HEK293 (cell line): ENCODE data around the gene IFT52.

Experiments
- CTCF ChIA-PET: fragments of 350-600 bp; formaldehyde crosslinking; extraction: SDS; loops from one replicate; lab custom pipeline; 2021; ENCODE audit warnings: antibody characterized with exemption; lab: Yijun Ruan, JAX
- POLR2A ChIA-PET: fragments of 300-600 bp; formaldehyde crosslinking; extraction: SDS; loops from one replicate; lab custom pipeline; 2020; ENCODE audit warnings: antibody characterized with exemption, inconsistent platforms; lab: Yijun Ruan, JAX
- H3K27ac ChIP-seq: fragments of 200-500 bp; sonication (Bioruptor generic); 2 replicates; pipeline ENCODE4 v1.5.1; 2014; ENCODE audit warnings: low read depth, low read length, control low read depth, inconsistent platforms; ENCODE audit errors: extremely low read depth
- H3K36me3 ChIP-seq, 2 experiments: fragments of 200-500 bp in 1 of 2; sonication (Bioruptor generic) in 1 of 2; 1 replicate in 1 of 2; 2 replicates in 1 of 2; pipeline ENCODE4 v1.5.1; 2014 to 2017; ENCODE audit warnings: inconsistent platforms in 2 of 2, low read length in 2 of 2; ENCODE audit not compliant: control insufficient read depth in 2 of 2, insufficient read depth in 1 of 2
- H3K4me1 ChIP-seq: fragments of 200-500 bp; sonication (Bioruptor generic); 2 replicates; pipeline ENCODE4 v1.5.1; 2014; ENCODE audit warnings: mild to moderate bottlenecking, low read length, inconsistent platforms; ENCODE audit not compliant: control insufficient read depth, insufficient read depth
- H3K4me3 ChIP-seq: 2 replicates; pipeline ENCODE4 v1.5.1; 2011; ENCODE audit warnings: low read depth, mild to moderate bottlenecking, control low read depth, low read length, moderate library complexity
- H3K9me3 ChIP-seq: fragments of 200-500 bp; sonication (Bioruptor generic); 2 replicates; pipeline ENCODE4 v1.5.1; 2014; ENCODE audit warnings: low read depth, low read length, inconsistent platforms; ENCODE audit not compliant: control insufficient read depth, insufficient read depth
- HOXA7 ChIP-seq: sonication (generic); formaldehyde crosslinking; IDR thresholded peaks from 2 replicates; pipeline ENCODE4 v1.8.1; 2022; ENCODE audit warnings: missing genetic modification reagents, borderline replicate concordance
- SP2 ChIP-seq: fragments of 450-650 bp; formaldehyde crosslinking; IDR thresholded peaks from 2 replicates; pipeline ENCODE4 v1.5.1; 2016; ENCODE audit warnings: missing biosample characterization, missing genetic modification characterization
- SP3 ChIP-seq: fragments of 450-650 bp; formaldehyde crosslinking; IDR thresholded peaks from 2 replicates; pipeline ENCODE4 v1.5.1; 2016; ENCODE audit warnings: missing biosample characterization, missing genetic modification characterization
- ZBTB7A ChIP-seq: fragments of 450-650 bp; formaldehyde crosslinking; IDR thresholded peaks from 2 replicates; pipeline ENCODE4 v1.5.1; 2016; ENCODE audit warnings: low read depth, missing biosample characterization, missing genetic modification characterization
- ZNF140 ChIP-seq: fragments of 450-650 bp; formaldehyde crosslinking; IDR thresholded peaks from 2 replicates; pipeline ENCODE4 v1.5.1; 2016; ENCODE audit warnings: missing biosample characterization, missing genetic modification characterization
- ZNF146 ChIP-seq: fragments of 450-650 bp; formaldehyde crosslinking; IDR thresholded peaks from 2 replicates; pipeline ENCODE4 v1.5.1; 2016; ENCODE audit warnings: missing biosample characterization, missing genetic modification characterization
- ZNF175 ChIP-seq: fragments of 450-650 bp; formaldehyde crosslinking; IDR thresholded peaks from 2 replicates; pipeline ENCODE4 v1.5.1; 2016; ENCODE audit warnings: missing biosample characterization, missing genetic modification characterization
- ZNF335 ChIP-seq: fragments of 450-650 bp; formaldehyde crosslinking; conservative IDR thresholded peaks from 2 replicates; pipeline ENCODE4 v1.5.1; 2016; ENCODE audit warnings: missing biosample characterization, missing genetic modification characterization
- ZNF501 ChIP-seq: fragments of 450-650 bp; formaldehyde crosslinking; IDR thresholded peaks from 2 replicates; pipeline ENCODE4 v1.5.1; 2016; ENCODE audit warnings: missing biosample characterization, missing genetic modification characterization
- ZNF514 ChIP-seq: fragments of 450-650 bp; formaldehyde crosslinking; IDR thresholded peaks from 2 replicates; pipeline ENCODE4 v1.5.1; 2016; ENCODE audit warnings: missing biosample characterization, missing genetic modification characterization
- ZNF544 ChIP-seq: fragments of 450-650 bp; formaldehyde crosslinking; IDR thresholded peaks from 2 replicates; pipeline ENCODE4 v1.5.0; 2017; ENCODE audit warnings: missing biosample characterization, missing genetic modification characterization
- ZNF596 ChIP-seq: fragments of 450-650 bp; IDR thresholded peaks from 2 replicates; pipeline ENCODE4 v1.5.0; 2018; ENCODE audit warnings: missing biosample characterization, mild to moderate bottlenecking, missing genetic modification characterization, moderate library complexity
- ZNF777 ChIP-seq: fragments of 450-650 bp; formaldehyde crosslinking; IDR thresholded peaks from 2 replicates; pipeline ENCODE4 v1.5.1; 2017; ENCODE audit warnings: missing biosample characterization, missing genetic modification characterization, borderline replicate concordance
- TF ChIP-seq, protein P1 (sequence below): fragments of 450-650 bp; formaldehyde crosslinking; IDR thresholded peaks from 2 replicates; pipeline ENCODE4 v1.5.1; 2016; ENCODE audit warnings: missing biosample characterization, missing genetic modification characterization
- TF ChIP-seq, protein P2 (sequence below): fragments of 450-650 bp; formaldehyde crosslinking; IDR thresholded peaks from 2 replicates; pipeline ENCODE4 v1.5.1; 2016; ENCODE audit warnings: missing biosample characterization, missing genetic modification characterization

IFT52 gene

DNA sequence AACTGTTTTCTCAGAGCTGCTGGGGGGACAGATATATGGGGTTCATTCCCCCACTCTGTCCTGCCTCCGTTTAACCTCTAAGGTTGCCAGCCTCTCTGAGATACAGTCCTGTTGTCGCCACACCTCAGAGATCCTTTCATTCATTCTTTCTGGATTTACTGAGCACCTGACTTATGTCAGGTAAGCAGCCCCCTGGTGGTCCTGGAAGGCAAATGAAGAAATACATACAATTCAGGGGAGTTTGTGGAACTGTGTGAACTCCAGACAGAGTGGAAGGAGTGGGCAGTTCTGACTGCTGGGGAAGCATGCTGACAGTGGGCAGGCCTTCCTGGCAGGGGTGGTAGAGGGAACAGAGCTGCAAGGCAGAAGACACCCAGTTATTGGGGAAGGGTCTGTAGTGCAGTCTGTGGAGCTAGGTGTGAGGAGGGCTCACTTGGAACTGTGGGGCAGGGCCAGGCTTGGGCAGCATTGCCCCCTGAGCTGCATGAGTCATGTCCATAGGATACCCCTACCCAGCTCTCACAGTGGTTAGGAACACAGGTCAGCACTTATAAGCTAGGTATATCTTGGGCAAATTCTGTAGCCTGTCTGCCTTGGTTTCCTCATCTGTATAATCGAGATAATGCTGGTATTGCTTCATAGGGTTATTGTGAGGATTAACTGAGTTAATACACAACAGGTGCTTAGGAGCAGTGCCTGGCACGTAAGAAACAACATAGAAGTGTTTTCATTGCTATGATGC is 44.7 kb upstream of the IFT52 start (continued):
- TF ChIP-seq, protein P1, sequence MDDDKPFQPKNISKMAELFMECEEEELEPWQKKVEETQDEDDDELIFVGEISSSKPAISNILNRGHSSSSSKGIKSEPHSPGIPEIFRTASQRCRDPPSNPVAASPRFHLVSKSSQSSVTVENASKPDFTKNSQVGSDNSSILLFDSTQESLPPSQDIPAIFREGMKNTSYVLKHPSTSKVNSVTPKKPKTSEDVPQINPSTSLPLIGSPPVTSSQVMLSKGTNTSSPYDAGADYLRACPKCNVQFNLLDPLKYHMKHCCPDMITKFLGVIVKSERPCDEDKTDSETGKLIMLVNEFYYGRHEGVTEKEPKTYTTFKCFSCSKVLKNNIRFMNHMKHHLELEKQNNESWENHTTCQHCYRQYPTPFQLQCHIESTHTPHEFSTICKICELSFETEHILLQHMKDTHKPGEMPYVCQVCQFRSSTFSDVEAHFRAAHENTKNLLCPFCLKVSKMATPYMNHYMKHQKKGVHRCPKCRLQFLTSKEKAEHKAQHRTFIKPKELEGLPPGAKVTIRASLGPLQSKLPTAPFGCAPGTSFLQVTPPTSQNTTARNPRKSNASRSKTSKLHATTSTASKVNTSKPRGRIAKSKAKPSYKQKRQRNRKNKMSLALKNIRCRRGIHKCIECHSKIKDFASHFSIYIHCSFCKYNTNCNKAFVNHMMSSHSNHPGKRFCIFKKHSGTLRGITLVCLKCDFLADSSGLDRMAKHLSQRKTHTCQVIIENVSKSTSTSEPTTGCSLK (tag by site-specific recombination): no peak
- TF ChIP-seq ZNF146 (tag by site-specific recombination) (no peak), ZNF596 (no peak), ZNF175 (tag by site-specific recombination) (no peak)

DNA sequence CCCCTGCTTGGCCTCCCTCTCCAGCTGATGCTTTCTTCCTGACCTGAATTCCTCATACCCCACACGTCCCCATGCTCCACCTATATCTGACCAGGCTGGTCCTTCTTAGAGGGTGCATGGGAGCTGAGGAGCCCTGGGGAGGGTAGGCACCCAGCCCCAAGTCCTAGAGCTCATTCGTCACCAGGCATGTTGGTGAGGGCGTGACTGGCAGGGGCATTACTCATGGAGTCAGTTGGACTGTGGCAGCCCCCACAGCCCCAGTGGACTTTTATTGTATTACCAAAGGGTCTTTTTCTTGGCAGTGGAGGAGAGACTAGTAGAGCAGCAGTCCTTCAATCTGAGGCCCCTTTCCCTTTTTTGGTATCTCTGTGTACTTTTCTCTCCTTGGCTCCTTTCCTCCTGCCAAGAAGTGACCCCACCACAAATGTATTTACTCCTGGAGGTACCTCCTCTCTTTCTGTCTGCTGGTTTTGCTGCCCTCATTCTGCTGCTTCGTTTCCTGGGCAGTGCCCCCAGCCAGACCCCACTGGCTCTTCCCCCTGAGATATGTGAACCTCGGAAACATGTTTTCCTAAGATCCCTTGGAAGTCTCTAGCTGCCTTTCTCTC is 42.4 kb upstream of the IFT52 start:
- Histone ChIP-seq H3K27ac (no peak overlapping the region), H3K4me1 (no peaks in the 10 kb centered on the region), H3K36me3 (peaks cover 0 to 41% of the 10 kb centered on the region in 2 experiments; a peak in 1 of 3 replicates), H3K9me3 (no peaks in the 10 kb centered on the region), H3K4me3 (no peak overlapping the region)
- TF ChIP-seq, protein P2, sequence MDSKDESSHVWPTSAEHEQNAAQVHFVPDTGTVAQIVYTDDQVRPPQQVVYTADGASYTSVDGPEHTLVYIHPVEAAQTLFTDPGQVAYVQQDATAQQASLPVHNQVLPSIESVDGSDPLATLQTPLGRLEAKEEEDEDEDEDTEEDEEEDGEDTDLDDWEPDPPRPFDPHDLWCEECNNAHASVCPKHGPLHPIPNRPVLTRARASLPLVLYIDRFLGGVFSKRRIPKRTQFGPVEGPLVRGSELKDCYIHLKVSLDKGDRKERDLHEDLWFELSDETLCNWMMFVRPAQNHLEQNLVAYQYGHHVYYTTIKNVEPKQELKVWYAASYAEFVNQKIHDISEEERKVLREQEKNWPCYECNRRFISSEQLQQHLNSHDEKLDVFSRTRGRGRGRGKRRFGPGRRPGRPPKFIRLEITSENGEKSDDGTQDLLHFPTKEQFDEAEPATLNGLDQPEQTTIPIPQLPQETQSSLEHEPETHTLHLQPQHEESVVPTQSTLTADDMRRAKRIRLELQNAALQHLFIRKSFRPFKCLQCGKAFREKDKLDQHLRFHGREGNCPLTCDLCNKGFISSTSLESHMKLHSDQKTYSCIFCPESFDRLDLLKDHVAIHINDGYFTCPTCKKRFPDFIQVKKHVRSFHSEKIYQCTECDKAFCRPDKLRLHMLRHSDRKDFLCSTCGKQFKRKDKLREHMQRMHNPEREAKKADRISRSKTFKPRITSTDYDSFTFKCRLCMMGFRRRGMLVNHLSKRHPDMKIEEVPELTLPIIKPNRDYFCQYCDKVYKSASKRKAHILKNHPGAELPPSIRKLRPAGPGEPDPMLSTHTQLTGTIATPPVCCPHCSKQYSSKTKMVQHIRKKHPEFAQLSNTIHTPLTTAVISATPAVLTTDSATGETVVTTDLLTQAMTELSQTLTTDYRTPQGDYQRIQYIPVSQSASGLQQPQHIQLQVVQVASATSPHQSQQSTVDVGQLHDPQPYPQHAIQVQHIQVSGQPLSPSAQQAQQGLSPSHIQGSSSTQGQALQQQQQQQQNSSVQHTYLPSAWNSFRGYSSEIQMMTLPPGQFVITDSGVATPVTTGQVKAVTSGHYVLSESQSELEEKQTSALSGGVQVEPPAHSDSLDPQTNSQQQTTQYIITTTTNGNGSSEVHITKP (tag by site-specific recombination): no peak
- no peak for TF ChIP-seq HOXA7
- TF ChIP-seq ZNF777 (tag by site-specific recombination): no peak
- no peak for TF ChIP-seq SP3 (tag by site-specific recombination)
- no peak for TF ChIP-seq ZNF514 (tag by site-specific recombination)
- ChIA-PET CTCF (interaction anchor here (0.6 to 1.4 kb wide), 2 partner anchors 100 to 217 kb away, joined by 3 read pairs; no protein-coding TSS in a partner anchor), POLR2A (no interaction called here)

DNA sequence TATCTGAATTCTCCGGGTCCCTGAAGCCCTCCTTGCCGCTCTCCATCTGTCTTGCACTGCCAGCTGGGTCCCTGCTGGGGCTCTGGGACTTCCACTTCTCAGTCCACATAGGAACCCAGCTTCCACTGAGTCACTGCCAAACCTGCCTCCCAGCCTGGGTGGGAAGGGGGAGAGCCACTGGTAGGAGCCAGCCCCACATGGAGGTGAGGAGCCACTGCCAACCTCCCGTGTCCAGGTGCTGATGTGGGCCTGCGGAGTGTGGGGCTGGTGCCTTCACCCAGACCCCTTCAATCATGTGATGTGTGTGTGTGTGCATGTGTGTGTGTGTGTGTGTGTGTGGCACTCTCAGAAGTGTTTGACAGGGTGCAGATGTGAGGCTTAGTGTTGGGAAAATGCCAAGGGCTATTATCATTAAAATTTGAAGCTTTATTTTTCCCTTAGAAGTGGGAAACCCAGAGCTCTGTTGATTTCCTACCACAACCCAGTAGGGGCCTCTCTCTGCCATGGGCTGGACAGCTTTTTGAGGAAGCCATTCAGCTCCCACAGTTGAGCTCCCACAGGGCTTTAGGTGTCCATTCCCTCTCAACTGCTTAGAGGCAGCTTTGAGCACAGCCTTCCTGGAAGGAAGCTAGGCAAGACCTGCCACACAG is 41.2 kb upstream of the IFT52 start:
- no peaks in the 10 kb centered on the region for H3K4me1 ChIP-seq
- CTCF ChIA-PET: interaction anchor here (0.7 kb wide), 1 partner anchor 11 kb away, joined by 3 read pairs; no protein-coding TSS in a partner anchor
- H3K9me3 ChIP-seq: no peaks in the 10 kb centered on the region
- POLR2A ChIA-PET: no interaction called here
- no peak overlapping the region for H3K4me3 ChIP-seq
- H3K27ac ChIP-seq: no peak overlapping the region
- H3K36me3 ChIP-seq: peaks cover 0 to 29% of the 10 kb centered on the region in 2 experiments; a peak in 1 of 3 replicates
- TF ChIP-seq ZNF501 (tag by site-specific recombination) (no peak), ZNF544 (no peak), SP2 (tag by site-specific recombination) (no peak), ZBTB7A (tag by site-specific recombination) (no peak), ZNF140 (tag by site-specific recombination) (no peak), ZNF335 (tag by site-specific recombination) (no peak)
